ENCODE results near the gene DNAJB2.

The DNAJB2 gene

DNA sequence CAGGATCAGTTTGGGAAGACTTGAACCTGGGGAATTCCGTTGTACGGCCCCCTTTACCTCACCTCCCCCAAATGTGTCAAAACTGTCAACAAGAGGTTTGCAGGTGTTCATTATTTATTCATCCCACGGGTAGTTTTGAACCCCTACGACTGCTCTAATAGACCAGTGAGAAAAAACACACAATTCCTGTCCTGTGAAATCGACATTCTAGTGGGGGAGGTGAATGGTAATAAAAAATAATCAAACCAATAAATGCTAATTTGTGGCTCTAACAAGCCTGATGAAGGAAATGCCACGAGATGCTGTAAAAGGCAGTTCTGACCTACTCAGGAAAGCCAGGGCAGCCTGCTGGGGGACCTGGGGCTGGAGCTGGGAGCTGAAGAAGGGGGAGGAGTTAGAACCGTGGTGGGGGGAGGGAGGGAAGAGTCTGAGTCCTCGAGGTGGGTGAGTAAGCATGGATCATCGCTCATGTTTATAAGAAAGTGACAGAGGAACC is 463 bp upstream of the DNAJB2 start:
- H3F3A ChIP-seq (ENCODE audit: insufficient read depth, low read length): no peaks in the 10 kb centered on the region
- peaks cover 67% of the 10 kb centered on the region for H3K4me1 ChIP-seq (ENCODE audit: insufficient read depth, low read length, severe bottlenecking)
- H3K9me3 ChIP-seq (ENCODE audit: low read length): no peaks in the 10 kb centered on the region
- H3K9ac ChIP-seq (ENCODE audit: low read length): peak overlapping the region; percentile 90
- H3K9me2 ChIP-seq (ENCODE audit: low read depth, low read length): no peaks in the 10 kb centered on the region
- peaks cover 18% of the 10 kb centered on the region for H3K79me2 ChIP-seq (ENCODE audit: insufficient read depth, low read length)
- no peak overlapping the region for H2AFZ ChIP-seq (ENCODE audit: low read length)
- no peaks in the 10 kb centered on the region for H4K20me1 ChIP-seq (ENCODE audit: insufficient read depth, low read length)
- TF ChIP-seq CTCF (IDR thresholded peaks at IDR 0.05; ENCODE audit: low read length) (no peak), EZH2 (IDR thresholded peaks at IDR 0.05; ENCODE audit: borderline replicate concordance, low read length) (no peak)
- peak overlapping the region; percentile 79 for H3K4me3 ChIP-seq (ENCODE audit: low read depth, low read length, poor library complexity, severe bottlenecking)
- H3K4me2 ChIP-seq (ENCODE audit: low read length): peak overlapping the region; percentile 95
- H3K27me3 ChIP-seq (ENCODE audit: insufficient read depth, low read length): no peaks in the 10 kb centered on the region
- peak overlapping the region; percentile 99 for H3K27ac ChIP-seq (ENCODE audit: low read depth, low read length, poor library complexity, severe bottlenecking)
- peaks cover 27% of the 10 kb centered on the region; the same call in 1 of the 2 replicates for H3K36me3 ChIP-seq (ENCODE audit: insufficient read depth, low read length)

- H3K9ac ChIP-seq (ENCODE audit: low read length): peak overlapping the region; percentile 71
- peak overlapping the region; percentile 79 for H3K4me3 ChIP-seq (ENCODE audit: low read depth, low read length, poor library complexity, severe bottlenecking)
- H4K20me1 ChIP-seq (ENCODE audit: insufficient read depth, low read length): no peaks in the 10 kb centered on the region
- no peaks in the 10 kb centered on the region for H3K27me3 ChIP-seq (ENCODE audit: insufficient read depth, low read length)
- peaks cover 18% of the 10 kb centered on the region for H3K79me2 ChIP-seq (ENCODE audit: insufficient read depth, low read length)
- TF ChIP-seq EZH2 (IDR thresholded peaks at IDR 0.05; ENCODE audit: borderline replicate concordance, low read length): no peak
- TF ChIP-seq CTCF (IDR thresholded peaks at IDR 0.05; ENCODE audit: low read length): peak; percentile 49; the same call in 1 of the 2 replicates
- H3K4me2 ChIP-seq (ENCODE audit: low read length): peak overlapping the region; percentile 95
- no peaks in the 10 kb centered on the region for H3K9me3 ChIP-seq (ENCODE audit: low read length)
- H3F3A ChIP-seq (ENCODE audit: insufficient read depth, low read length): no peaks in the 10 kb centered on the region
- no peaks in the 10 kb centered on the region for H3K9me2 ChIP-seq (ENCODE audit: low read depth, low read length)
- H2AFZ ChIP-seq (ENCODE audit: low read length): no peak overlapping the region
- H3K27ac ChIP-seq (ENCODE audit: low read depth, low read length, poor library complexity, severe bottlenecking): peak overlapping the region; percentile 99
- H3K4me1 ChIP-seq (ENCODE audit: insufficient read depth, low read length, severe bottlenecking): peaks cover 54% of the 10 kb centered on the region
- peaks cover 40% of the 10 kb centered on the region for H3K36me3 ChIP-seq (ENCODE audit: insufficient read depth, low read length)
Measured at GRCh38 chr2:219279916-219280516, 850 bp downstream of the DNAJB2 start.

DNA sequence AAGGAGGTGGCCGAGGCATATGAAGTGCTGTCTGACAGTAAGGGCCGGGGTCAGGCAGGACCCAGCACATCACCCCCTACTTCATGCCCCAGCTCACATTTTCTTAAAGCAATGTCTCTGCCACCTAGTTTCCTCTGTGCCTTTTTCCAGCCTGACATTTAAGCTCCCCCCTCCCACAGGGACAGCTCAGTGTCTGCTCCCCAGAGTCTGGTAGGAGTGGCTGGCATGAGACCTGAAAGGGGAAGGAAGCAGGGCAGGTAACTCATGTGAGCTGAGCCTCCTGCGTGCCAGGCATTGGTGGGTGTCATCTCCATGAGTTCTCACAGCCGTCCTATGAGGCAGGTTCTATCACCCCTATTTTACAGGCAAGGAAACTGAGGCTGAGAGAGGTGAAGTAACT is 1.5 kb downstream of the DNAJB2 start:
- Histone ChIP-seq H3K4me3 (ENCODE audit: low read depth, low read length, poor library complexity, severe bottlenecking) (peak overlapping the region; percentile 79), H3K4me2 (ENCODE audit: low read length) (peak overlapping the region; percentile 95), H3K27me3 (ENCODE audit: insufficient read depth, low read length) (no peaks in the 10 kb centered on the region), H3K79me2 (ENCODE audit: insufficient read depth, low read length) (peaks cover 16% of the 10 kb centered on the region), H4K20me1 (ENCODE audit: insufficient read depth, low read length) (no peaks in the 10 kb centered on the region), H3K36me3 (ENCODE audit: insufficient read depth, low read length) (peaks cover 46% of the 10 kb centered on the region), H3K4me1 (ENCODE audit: insufficient read depth, low read length, severe bottlenecking) (peaks cover 48% of the 10 kb centered on the region), H2AFZ (ENCODE audit: low read length) (no peak overlapping the region), H3F3A (ENCODE audit: insufficient read depth, low read length) (no peaks in the 10 kb centered on the region), H3K9me2 (ENCODE audit: low read depth, low read length) (no peaks in the 10 kb centered on the region), H3K27ac (ENCODE audit: low read depth, low read length, poor library complexity, severe bottlenecking) (peak overlapping the region; percentile 99), H3K9ac (ENCODE audit: low read length) (peak overlapping the region; percentile 71; the same call in 1 of the 2 replicates), H3K9me3 (ENCODE audit: low read length) (no peaks in the 10 kb centered on the region)
- no peak for TF ChIP-seq CTCF (IDR thresholded peaks at IDR 0.05; ENCODE audit: low read length)
- TF ChIP-seq EZH2 (IDR thresholded peaks at IDR 0.05; ENCODE audit: borderline replicate concordance, low read length): no peak
